Neural progenitor cell (in vitro differentiated cells): ENCODE results near the gene CFAP61. TPM values are rescaled to one million over a fixed set of nuclear protein-coding genes. Genes with fewer than 3 reads are reported as not detected.

Experiments
- DNase-seq: peaks from one replicate; pipeline ENCODE4 v3.0.0-alpha.2; 2016; ENCODE audit warnings: low spot score
- H2AFZ ChIP-seq: fragments of 200-600 bp; sonication (generic); replicated peaks from 2 replicates; pipeline ENCODE4 v1.6.1; 2016; ENCODE audit warnings: antibody characterized with exemption
- H3F3A ChIP-seq: fragments of 200-600 bp; sonication (generic); 2 replicates; pipeline ENCODE4 v1.6.1; 2016; ENCODE audit warnings: antibody characterized with exemption, low read depth
- H3K27ac ChIP-seq: fragments of 200-600 bp; sonication (generic); 2 replicates; pipeline ENCODE4 v1.5.1; 2016; ENCODE audit warnings: mild to moderate bottlenecking
- H3K27me3 ChIP-seq: fragments of 200-600 bp; sonication (generic); 2 replicates; pipeline ENCODE4 v1.6.1; 2016; ENCODE audit warnings: mild to moderate bottlenecking, moderate library complexity
- H3K36me3 ChIP-seq: fragments of 200-600 bp; sonication (generic); 2 replicates; pipeline ENCODE4 v1.5.1; 2016
- H3K4me1 ChIP-seq: fragments of 200-600 bp; sonication (generic); 2 replicates; pipeline ENCODE4 v1.6.1; 2016; ENCODE audit warnings: mixed run types
- H3K4me2 ChIP-seq: fragments of 200-600 bp; sonication (generic); 2 replicates; pipeline ENCODE4 v1.6.1; 2016
- H3K4me3 ChIP-seq: fragments of 200-600 bp; sonication (generic); 2 replicates; pipeline ENCODE4 v1.5.1; 2016
- H3K79me2 ChIP-seq: fragments of 200-600 bp; sonication (generic); 2 replicates; pipeline ENCODE4 v1.6.1; 2016; ENCODE audit warnings: low read depth
- H3K9ac ChIP-seq: fragments of 200-600 bp; sonication (generic); 2 replicates; pipeline ENCODE4 v1.6.1; 2016
- H3K9me3 ChIP-seq: fragments of 200-600 bp; sonication (generic); 2 replicates; pipeline ENCODE4 v1.5.1; 2016; ENCODE audit warnings: low read depth
- H4K20me1 ChIP-seq: fragments of 200-600 bp; sonication (generic); 2 replicates; pipeline ENCODE4 v1.6.1; 2016; ENCODE audit warnings: low read depth
- H3K27ac Mint-ChIP-seq: 3 replicates; pipeline ENCODE4 v1.8.0; 2021; ENCODE audit warnings: mixed read lengths
- H3K27me3 Mint-ChIP-seq: 2 replicates; pipeline ENCODE4 v1.8.0; 2022; ENCODE audit warnings: low read depth, mild to moderate bottlenecking, inconsistent platforms, moderate library complexity, mixed read lengths; ENCODE audit not compliant: insufficient read depth
- H3K36me3 Mint-ChIP-seq: 3 replicates; pipeline ENCODE4 v1.8.0; 2021; ENCODE audit warnings: mixed read lengths
- H3K4me1 Mint-ChIP-seq: 3 replicates; pipeline ENCODE4 v1.8.0; 2021; ENCODE audit warnings: mixed read lengths
- H3K4me3 Mint-ChIP-seq: 3 replicates; pipeline ENCODE4 v1.8.0; 2021; ENCODE audit warnings: mild to moderate bottlenecking, moderate library complexity, mixed read lengths
- H3K9me3 Mint-ChIP-seq: 3 replicates; pipeline ENCODE4 v1.8.0; 2020; ENCODE audit warnings: mixed read lengths
- EZH2 ChIP-seq: fragments of 200-600 bp; sonication (generic); IDR thresholded peaks from 2 replicates; pipeline ENCODE4 v1.6.1; 2017; ENCODE audit warnings: antibody characterized with exemption, mild to moderate bottlenecking, moderate library complexity
- EZH2phosphoT487 ChIP-seq: fragments of 200-600 bp; sonication (generic); IDR thresholded peaks from 2 replicates; pipeline ENCODE4 v1.6.1; 2017; ENCODE audit warnings: antibody characterized with exemption
- total RNA-seq: library from RNA; depleted of rRNA; stranded (reverse); fragments of >200 nt; gene quantifications from 2 replicates; pipeline ENCODE4 v1.2.3, GENCODE V29; 2015; ENCODE audit warnings: low replicate concordance
- TF ChIP-seq, protein P1 (sequence below): fragments of 200-600 bp; sonication (generic); IDR thresholded peaks from 2 replicates; pipeline ENCODE4 v1.5.1; 2017; ENCODE audit warnings: antibody characterized with exemption, mild to moderate bottlenecking

The CFAP61 gene
- total RNA-seq, 1 donor from 2014 or later: not detected

- TF ChIP-seq EZH2phosphoT487 (no peak), EZH2 (no peak)
- TF ChIP-seq, protein P1, sequence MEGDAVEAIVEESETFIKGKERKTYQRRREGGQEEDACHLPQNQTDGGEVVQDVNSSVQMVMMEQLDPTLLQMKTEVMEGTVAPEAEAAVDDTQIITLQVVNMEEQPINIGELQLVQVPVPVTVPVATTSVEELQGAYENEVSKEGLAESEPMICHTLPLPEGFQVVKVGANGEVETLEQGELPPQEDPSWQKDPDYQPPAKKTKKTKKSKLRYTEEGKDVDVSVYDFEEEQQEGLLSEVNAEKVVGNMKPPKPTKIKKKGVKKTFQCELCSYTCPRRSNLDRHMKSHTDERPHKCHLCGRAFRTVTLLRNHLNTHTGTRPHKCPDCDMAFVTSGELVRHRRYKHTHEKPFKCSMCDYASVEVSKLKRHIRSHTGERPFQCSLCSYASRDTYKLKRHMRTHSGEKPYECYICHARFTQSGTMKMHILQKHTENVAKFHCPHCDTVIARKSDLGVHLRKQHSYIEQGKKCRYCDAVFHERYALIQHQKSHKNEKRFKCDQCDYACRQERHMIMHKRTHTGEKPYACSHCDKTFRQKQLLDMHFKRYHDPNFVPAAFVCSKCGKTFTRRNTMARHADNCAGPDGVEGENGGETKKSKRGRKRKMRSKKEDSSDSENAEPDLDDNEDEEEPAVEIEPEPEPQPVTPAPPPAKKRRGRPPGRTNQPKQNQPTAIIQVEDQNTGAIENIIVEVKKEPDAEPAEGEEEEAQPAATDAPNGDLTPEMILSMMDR: no peak
- Histone ChIP-seq H4K20me1 (peaks cover 23% of the 10 kb centered on the region), H3K79me2 (no peaks in the 10 kb centered on the region), H3F3A (peaks cover 14% of the 10 kb centered on the region), H3K9me3 (no peaks in the 10 kb centered on the region), H3K36me3 (no peaks in the 10 kb centered on the region), H3K27me3 (peaks cover 10% of the 10 kb centered on the region), H2AFZ (no peak overlapping the region), H3K4me3 (no peak overlapping the region), H3K4me1 (peaks cover 28% of the 10 kb centered on the region), H3K4me2 (peak overlapping the region; percentile 57), H3K9ac (no peak overlapping the region), H3K27ac (no peak overlapping the region)
- peaks cover 37% of the 10 kb centered on the region for H3K4me1 Mint-ChIP-seq
- no peaks in the 10 kb centered on the region for H3K9me3 Mint-ChIP-seq
- peak; percentile 88 for DNase-seq
- peaks cover 23% of the 10 kb centered on the region for H3K36me3 Mint-ChIP-seq
- peak overlapping the region; percentile 71 for H3K4me3 Mint-ChIP-seq
- H3K27ac Mint-ChIP-seq: peak overlapping the region; percentile 53
- peaks cover 10% of the 10 kb centered on the region for H3K27me3 Mint-ChIP-seq
Observed at GRCh38 chr20:20395903-20396568, 343.7 kb downstream of the CFAP61 start.

- H3K27ac Mint-ChIP-seq: no peak overlapping the region
- no peak overlapping the region for H2AFZ ChIP-seq
- no peaks in the 10 kb centered on the region for H3K36me3 ChIP-seq
- peaks cover 10% of the 10 kb centered on the region for H3K27me3 Mint-ChIP-seq
- H3K27ac ChIP-seq: no peak overlapping the region
- H3K4me1 Mint-ChIP-seq: peaks cover 36% of the 10 kb centered on the region
- peaks cover 23% of the 10 kb centered on the region for H4K20me1 ChIP-seq
- peaks cover 10% of the 10 kb centered on the region for H3K27me3 ChIP-seq
- no peaks in the 10 kb centered on the region for H3K9me3 ChIP-seq
- H3F3A ChIP-seq: peaks cover 14% of the 10 kb centered on the region
- no peak overlapping the region for H3K9ac ChIP-seq
- no peaks in the 10 kb centered on the region for H3K79me2 ChIP-seq
- TF ChIP-seq, protein P1: no peak
- TF ChIP-seq EZH2: no peak
- TF ChIP-seq EZH2phosphoT487: no peak
- peak overlapping the region; percentile 33 for H3K4me3 Mint-ChIP-seq
- H3K4me3 ChIP-seq: no peak overlapping the region
- no peak for DNase-seq
- H3K9me3 Mint-ChIP-seq: no peaks in the 10 kb centered on the region
- H3K36me3 Mint-ChIP-seq: peaks cover 21% of the 10 kb centered on the region
- H3K4me2 ChIP-seq: peak overlapping the region; percentile 57
- H3K4me1 ChIP-seq: peaks cover 28% of the 10 kb centered on the region
Observed at GRCh38 chr20:20396794-20397193, 344.5 kb downstream of the CFAP61 start.

DNA sequence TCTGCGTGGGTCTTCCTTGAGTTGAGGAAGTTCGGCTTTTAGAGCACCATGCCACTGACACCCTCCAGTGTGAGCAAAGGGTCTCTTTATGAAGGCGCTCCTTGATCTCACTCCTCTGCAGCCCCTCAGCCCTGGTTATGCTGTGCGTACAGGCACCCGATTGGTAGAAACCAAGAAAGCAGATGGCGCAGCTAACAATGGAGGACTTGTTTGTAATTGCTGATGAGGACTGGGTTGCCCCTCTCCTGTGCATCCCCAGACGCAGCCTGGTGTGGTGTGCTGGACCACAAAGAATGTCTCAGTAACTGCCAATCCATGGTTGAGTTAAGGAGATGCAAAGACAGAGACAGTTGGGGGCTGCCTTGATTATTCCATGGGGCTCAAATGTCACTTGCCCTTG, 345.8 kb downstream of the CFAP61 start:
- H3F3A ChIP-seq: peaks cover 14% of the 10 kb centered on the region
- H3K4me3 Mint-ChIP-seq: no peak overlapping the region
- H3K79me2 ChIP-seq: no peaks in the 10 kb centered on the region
- peaks cover 30% of the 10 kb centered on the region for H3K4me1 Mint-ChIP-seq
- no peak overlapping the region for H3K4me2 ChIP-seq
- H3K27ac ChIP-seq: no peak overlapping the region
- no peak overlapping the region for H3K27ac Mint-ChIP-seq
- peaks cover 23% of the 10 kb centered on the region for H3K4me1 ChIP-seq
- H4K20me1 ChIP-seq: peaks cover 17% of the 10 kb centered on the region
- peaks cover 10% of the 10 kb centered on the region for H3K27me3 ChIP-seq
- H3K27me3 Mint-ChIP-seq: peaks cover 10% of the 10 kb centered on the region
- H3K9me3 Mint-ChIP-seq: no peaks in the 10 kb centered on the region
- no peaks in the 10 kb centered on the region for H3K36me3 ChIP-seq
- no peak overlapping the region for H3K4me3 ChIP-seq
- H2AFZ ChIP-seq: no peak overlapping the region
- TF ChIP-seq, protein P1: no peak
- no peak for TF ChIP-seq EZH2
- TF ChIP-seq EZH2phosphoT487: no peak
- no peaks in the 10 kb centered on the region for H3K9me3 ChIP-seq
- peaks cover 15% of the 10 kb centered on the region for H3K36me3 Mint-ChIP-seq
- H3K9ac ChIP-seq: no peak overlapping the region
- DNase-seq: no peak
